SU-DHL-6 (cell line): ENCODE results near the gene SNRNP70.
"Not testable (repeated sequence)": the region's sequence is repeated elsewhere in the genome, so short reads cannot be mapped to it uniquely, and the experiment has no call there.

Experiments used
- EZH2phosphoT487 ChIP-seq: fragments of 200-600 bp; sonication (generic), shearing (Covaris generic); conservative IDR thresholded peaks from 2 replicates; pipeline ENCODE4 v1.6.1; 2018; ENCODE audit warnings: mild to moderate bottlenecking, antibody characterized with exemption, low read length, moderate library complexity, mixed read lengths
- TF ChIP-seq, protein P1 (sequence below): fragments of 200-600 bp; sonication (generic); IDR thresholded peaks from one replicate; pipeline ENCODE4 v1.5.1; 2017; ENCODE audit warnings: antibody characterized with exemption, mild to moderate bottlenecking, low read length, moderate library complexity; ENCODE audit not compliant: insufficient read depth, poor library complexity, severe bottlenecking

DNA sequence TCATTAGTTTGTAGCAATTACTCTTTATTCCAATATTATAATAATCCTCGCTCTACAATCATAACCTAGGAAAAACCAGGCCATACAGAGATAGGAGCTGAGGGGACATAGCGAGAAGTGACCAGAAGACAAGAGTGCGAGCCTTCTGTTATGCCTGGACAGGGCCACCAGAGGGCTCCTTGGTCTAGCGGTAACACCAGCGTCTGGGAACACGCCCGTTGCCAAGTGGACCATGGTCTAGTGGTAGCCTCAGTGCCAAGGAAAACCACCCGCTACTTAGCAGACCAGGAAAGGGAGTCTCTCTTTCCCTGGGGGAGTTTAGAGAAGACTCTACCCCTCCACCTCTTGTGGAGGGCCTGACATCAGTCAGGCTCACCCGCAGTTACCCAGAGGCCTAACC lies 10.4 kb upstream of the SNRNP70 start:
- TF ChIP-seq, protein P1, sequence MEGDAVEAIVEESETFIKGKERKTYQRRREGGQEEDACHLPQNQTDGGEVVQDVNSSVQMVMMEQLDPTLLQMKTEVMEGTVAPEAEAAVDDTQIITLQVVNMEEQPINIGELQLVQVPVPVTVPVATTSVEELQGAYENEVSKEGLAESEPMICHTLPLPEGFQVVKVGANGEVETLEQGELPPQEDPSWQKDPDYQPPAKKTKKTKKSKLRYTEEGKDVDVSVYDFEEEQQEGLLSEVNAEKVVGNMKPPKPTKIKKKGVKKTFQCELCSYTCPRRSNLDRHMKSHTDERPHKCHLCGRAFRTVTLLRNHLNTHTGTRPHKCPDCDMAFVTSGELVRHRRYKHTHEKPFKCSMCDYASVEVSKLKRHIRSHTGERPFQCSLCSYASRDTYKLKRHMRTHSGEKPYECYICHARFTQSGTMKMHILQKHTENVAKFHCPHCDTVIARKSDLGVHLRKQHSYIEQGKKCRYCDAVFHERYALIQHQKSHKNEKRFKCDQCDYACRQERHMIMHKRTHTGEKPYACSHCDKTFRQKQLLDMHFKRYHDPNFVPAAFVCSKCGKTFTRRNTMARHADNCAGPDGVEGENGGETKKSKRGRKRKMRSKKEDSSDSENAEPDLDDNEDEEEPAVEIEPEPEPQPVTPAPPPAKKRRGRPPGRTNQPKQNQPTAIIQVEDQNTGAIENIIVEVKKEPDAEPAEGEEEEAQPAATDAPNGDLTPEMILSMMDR = not testable (repeated sequence)
- TF ChIP-seq EZH2phosphoT487 = not testable (repeated sequence)
